ENCODE measurements around the gene OTULIN. TPM values are rescaled to one million over a fixed set of nuclear protein-coding genes. Genes with fewer than 3 reads are reported as not detected.

Gene OTULIN
- total RNA-seq, 1 experiment from 2014 or later, result 31.2 TPM

DNA sequence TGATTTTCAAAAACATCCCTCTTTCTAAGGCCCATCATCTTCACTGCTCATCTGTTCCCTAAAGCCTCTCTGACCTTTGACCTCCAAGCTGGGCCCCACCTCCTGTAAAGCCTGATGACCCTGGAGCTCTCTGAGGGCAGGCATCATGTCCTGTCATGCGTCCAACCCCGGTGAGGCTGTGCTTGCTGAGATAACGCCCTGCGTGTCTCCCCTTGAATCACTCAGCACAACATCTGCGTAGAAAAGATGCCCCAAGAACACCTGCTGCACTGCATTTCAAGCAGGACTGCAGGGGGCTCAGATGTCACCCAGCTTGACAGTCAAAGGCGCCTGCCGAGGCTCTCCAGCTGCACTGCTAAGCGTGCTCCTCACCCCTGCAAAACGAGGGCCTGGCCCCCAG, 78.0 kb downstream of the OTULIN start:
- no peak for DNase-seq (ENCODE audit: low read depth, low spot score)
- in situ Hi-C loops (cut with HindIII; ENCODE audit: low pct_unique_long_range_greater_than_20kb, low sequenced_read_pairs), result no loop called here

- DNase-seq (ENCODE audit: low read depth, low spot score), result no peak
- in situ Hi-C loops (cut with HindIII; ENCODE audit: low pct_unique_long_range_greater_than_20kb, low sequenced_read_pairs), result no loop called here
Observed at GRCh38 chr5:14743601-14744295, 79.2 kb downstream of the OTULIN start.

DNA sequence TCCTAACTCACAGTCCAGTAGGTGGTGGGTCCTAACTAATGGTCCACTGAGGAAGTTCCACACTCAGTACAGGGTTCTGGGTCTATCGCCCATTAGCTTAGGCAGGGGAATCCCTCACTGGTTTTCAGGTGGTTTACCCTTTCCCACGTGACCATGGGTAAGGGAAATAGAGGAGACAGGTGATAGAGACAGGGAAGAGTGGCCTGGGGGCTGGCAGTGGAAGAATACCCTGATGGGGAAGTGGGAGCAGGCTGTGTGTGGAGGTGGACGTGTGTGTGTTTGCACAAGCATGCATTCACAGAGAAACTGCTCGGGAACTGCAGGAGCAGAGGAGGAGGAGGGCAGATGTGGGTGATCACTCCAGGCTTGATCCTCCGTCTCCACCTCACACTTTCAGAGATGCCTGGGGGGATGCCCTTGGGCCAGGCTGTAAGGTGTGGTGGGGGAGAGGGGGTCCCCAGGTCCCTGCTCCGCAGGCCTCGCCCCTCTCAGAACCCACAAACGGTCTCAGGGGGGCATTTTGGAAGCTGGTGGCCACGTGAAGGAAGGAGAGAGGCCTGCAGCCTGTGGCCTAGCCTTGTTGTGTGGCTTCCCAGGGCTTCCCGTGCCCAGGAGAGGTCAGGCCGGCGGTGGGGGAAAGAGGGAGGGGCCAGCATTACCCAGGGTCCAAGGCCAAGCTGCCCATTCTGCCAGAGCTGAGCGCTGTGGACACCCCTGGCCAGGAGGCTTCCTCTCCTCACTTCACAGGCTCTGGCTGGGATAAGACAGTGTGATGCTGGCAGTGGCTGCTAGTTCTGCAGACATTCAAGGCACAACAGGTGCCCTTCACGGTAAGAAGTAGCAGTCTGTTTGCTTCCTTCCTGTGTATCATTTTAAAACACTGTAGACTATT, 80.0 kb downstream of the OTULIN start:
- in situ Hi-C loops (cut with HindIII; ENCODE audit: low pct_unique_long_range_greater_than_20kb, low sequenced_read_pairs), result no loop called here
- DNase-seq (ENCODE audit: low read depth, low spot score), result no peak

- in situ Hi-C loops (cut with HindIII; ENCODE audit: low pct_unique_long_range_greater_than_20kb, low sequenced_read_pairs), result no loop called here
Observed at GRCh38 chr5:14745188-14745563, 80.7 kb downstream of the OTULIN start.

DNA sequence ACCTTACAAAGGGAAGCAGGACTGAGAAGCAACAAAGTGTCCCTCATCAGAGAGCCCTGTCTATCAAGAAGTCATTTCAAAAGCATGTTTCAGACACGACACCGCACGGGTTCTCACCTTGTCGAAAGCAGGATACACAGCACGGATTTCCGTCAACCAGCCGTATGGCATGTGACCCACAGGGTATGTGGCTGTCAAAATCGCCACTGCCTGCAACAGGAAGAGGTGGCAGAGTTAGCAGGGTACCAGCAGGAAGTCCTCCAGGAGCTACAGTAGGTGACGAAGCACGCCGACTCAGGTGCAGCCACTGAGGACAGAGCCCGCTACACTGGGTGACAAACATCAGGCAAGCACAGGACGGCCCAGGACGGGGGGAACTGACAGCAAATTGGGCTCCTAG, 81.2 kb downstream of the OTULIN start:
- DNase-seq (ENCODE audit: low read depth, low spot score), result no peak
- in situ Hi-C loops (cut with HindIII; ENCODE audit: low pct_unique_long_range_greater_than_20kb, low sequenced_read_pairs), result no loop called here

More at GRCh38 chr5:14745188-14745563, 80.7 kb downstream of the OTULIN start:
- DNase-seq (ENCODE audit: low read depth, low spot score), result no peak

GRCh38 chr5:14748180-14748900, 83.8 kb downstream of the OTULIN start:
- in situ Hi-C loops (cut with HindIII; ENCODE audit: low pct_unique_long_range_greater_than_20kb, low sequenced_read_pairs), result no loop called here
- no peak for DNase-seq (ENCODE audit: low read depth, low spot score)

Other genes with a start within 250 kb of the OTULIN start
- gene OTULINL, start 82.9 kb upstream of the OTULIN start, total RNA-seq (2014; rRNA removed; shearing (Covaris generic)), result 0.32 and 0.69 TPM in 2 replicates
- gene ANKH, start 207.1 kb downstream of the OTULIN start, total RNA-seq (2014; rRNA removed; shearing (Covaris generic)), result 32.7 and 35.0 TPM in 2 replicates

Data from SK-MEL-5 (cell line).